ENCODE data around the gene DNAL4.

- no peak for TF ChIP-seq CTCF (IDR thresholded peaks at IDR 0.05)
- no peak for TF ChIP-seq POLR2A (IDR thresholded peaks at IDR 0.05)
- TF ChIP-seq POLR2AphosphoS5 (IDR thresholded peaks at IDR 0.05; ENCODE audit: insufficient read depth in 1 of 2, low read depth in 1 of 2), result no peak
These were observed 36.3 kb upstream of the DNAL4 start for GRCh38 chr22:38830026-38830844.

Measured in vagina (tissue), 2 donors.